ENCODE results near the gene USP32. TPM values are rescaled to one million over a fixed set of nuclear protein-coding genes. Genes with fewer than 3 reads are reported as not detected.

USP32 gene
- polyA plus RNA-seq, 1 donor (not counting 4 experiments of a cell fraction or from before 2014, with no cell fraction given), result 37.6 TPM

DNA sequence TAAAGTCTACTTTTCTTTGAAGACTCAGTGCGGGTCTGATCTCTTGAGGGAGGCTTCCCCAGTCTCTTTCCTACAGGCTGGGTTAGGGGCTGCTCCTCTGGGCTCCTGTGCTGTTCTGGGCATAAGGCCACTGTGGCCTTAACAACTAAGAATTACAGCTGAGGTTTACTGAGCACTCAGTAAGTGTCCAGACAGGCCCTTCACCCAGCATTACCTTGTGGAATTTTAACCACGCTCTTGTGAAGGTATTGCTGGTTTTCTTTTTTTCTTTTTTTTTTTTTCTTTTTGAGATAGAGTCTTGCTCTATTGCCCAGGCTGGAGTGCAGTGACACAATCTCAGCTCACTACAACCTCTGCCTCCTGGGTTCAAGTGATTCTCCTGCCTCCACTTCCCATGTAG lies 245.7 kb downstream of the USP32 start:
- dilution Hi-C loops (cut with MboI; ENCODE audit: extremely low pct_ligation_motif_present, low sequenced_read_pairs), result no loop called here

DNA sequence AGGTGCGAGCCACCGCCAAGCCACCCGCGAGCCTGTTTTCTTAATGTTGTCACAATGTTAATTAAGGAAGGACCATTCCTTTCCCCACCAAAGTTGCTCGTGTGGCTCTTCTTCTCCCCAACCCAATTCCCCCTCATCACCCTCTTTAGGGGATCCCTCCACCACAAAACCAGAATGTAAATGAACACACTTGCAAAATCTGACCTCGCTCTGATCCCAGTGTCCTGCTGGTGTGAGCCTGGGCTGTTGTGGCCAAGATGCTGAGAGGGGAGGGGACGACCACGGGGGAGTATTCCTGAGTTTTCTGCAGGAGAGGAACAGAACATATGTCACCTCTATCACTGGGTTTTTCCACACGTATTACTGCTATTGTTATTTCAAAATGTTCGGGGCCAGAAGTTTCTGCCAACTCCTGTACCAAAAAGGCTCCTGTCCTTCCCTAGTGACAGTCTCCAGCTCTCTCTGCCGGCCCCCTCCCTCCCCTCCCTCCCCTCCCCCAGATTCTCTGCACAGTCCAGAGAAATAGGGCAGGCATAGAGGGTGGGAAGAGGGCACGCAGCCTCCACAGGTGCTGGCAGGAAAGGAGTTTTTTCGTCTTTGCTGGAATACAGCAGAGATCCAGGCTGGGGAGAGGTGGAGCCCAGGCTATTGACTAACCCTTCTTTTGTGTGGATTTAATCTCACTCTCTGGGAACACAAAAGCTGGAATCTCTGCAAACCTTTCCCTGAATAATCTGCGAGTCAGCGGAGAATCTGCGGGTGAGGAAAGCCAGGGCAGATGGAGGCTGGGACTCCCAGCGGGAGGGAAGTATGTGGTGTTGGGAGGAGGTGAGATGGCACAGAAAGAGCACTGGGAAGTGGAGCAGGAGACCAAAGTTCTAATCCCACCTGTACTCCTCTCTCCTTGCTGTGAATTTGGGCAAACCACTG lies 246.7 kb downstream of the USP32 start:
- H3K27ac ChIP-seq (ENCODE audit: control insufficient read depth, insufficient read depth, low read length), result no peak overlapping the region
- H3K4me3 ChIP-seq (ENCODE audit: control insufficient read depth in 2 of 3, extremely low read depth in 1 of 3, insufficient read depth in 2 of 3, low read depth in 1 of 3, low read length in 3 of 3), result no peak overlapping the region
- no peak overlapping the region for H3K9ac ChIP-seq (ENCODE audit: control insufficient read depth, extremely low read depth, insufficient read depth, low read length)
- H3K4me2 ChIP-seq (ENCODE audit: control insufficient read depth, extremely low read depth, insufficient read depth, low read depth, low read length), result no peak overlapping the region
- H3K4me1 ChIP-seq (ENCODE audit: control insufficient read depth, extremely low read depth, insufficient read depth, low read length), result peaks cover 16% of the 10 kb centered on the region
- FAIRE-seq (no peak), DNase-seq (ENCODE audit: low read depth, low spot score) (no peak)
- no peak for TF ChIP-seq EZH2 (IDR thresholded peaks at IDR 0.05; ENCODE audit: low read length)
- TF ChIP-seq, protein P1, sequence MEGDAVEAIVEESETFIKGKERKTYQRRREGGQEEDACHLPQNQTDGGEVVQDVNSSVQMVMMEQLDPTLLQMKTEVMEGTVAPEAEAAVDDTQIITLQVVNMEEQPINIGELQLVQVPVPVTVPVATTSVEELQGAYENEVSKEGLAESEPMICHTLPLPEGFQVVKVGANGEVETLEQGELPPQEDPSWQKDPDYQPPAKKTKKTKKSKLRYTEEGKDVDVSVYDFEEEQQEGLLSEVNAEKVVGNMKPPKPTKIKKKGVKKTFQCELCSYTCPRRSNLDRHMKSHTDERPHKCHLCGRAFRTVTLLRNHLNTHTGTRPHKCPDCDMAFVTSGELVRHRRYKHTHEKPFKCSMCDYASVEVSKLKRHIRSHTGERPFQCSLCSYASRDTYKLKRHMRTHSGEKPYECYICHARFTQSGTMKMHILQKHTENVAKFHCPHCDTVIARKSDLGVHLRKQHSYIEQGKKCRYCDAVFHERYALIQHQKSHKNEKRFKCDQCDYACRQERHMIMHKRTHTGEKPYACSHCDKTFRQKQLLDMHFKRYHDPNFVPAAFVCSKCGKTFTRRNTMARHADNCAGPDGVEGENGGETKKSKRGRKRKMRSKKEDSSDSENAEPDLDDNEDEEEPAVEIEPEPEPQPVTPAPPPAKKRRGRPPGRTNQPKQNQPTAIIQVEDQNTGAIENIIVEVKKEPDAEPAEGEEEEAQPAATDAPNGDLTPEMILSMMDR (optimal IDR thresholded peaks at IDR 0.05 in 1 of 3, IDR thresholded peaks at IDR 0.05 in 1 of 3, conservative IDR thresholded peaks at IDR 0.05 in 1 of 3; ENCODE audit: extremely low read depth in 1 of 3, insufficient read depth in 2 of 3, low read length in 3 of 3), result no peak
- no peaks in the 10 kb centered on the region for H3K79me2 ChIP-seq (ENCODE audit: control insufficient read depth, insufficient read depth, low read length)
- H3K27me3 ChIP-seq (ENCODE audit: control insufficient read depth, extremely low read depth, insufficient read depth, low read length), result peaks cover 78% of the 10 kb centered on the region
- H2AFZ ChIP-seq (ENCODE audit: control insufficient read depth, low read length), result no peak overlapping the region
- peaks cover 2% of the 10 kb centered on the region for H3K9me1 ChIP-seq (ENCODE audit: control insufficient read depth, extremely low read depth, insufficient read depth, low read length)
- H3K36me3 ChIP-seq (ENCODE audit: control insufficient read depth in 2 of 2, extremely low read depth in 1 of 2, insufficient read depth in 2 of 2, low read length in 2 of 2), result no peaks in the 10 kb centered on the region
- dilution Hi-C loops (cut with MboI; ENCODE audit: extremely low pct_ligation_motif_present, low sequenced_read_pairs), result no loop called here
- H3K9me3 ChIP-seq (ENCODE audit: control insufficient read depth, low read depth, low read length), result no peaks in the 10 kb centered on the region
- H4K20me1 ChIP-seq (ENCODE audit: control insufficient read depth, extremely low read depth, insufficient read depth, low read length), result no peaks in the 10 kb centered on the region

More for the DNA sequence above, 245.7 kb downstream of the USP32 start:
- H3K36me3 ChIP-seq (ENCODE audit: control insufficient read depth in 2 of 2, extremely low read depth in 1 of 2, insufficient read depth in 2 of 2, low read length in 2 of 2), result no peaks in the 10 kb centered on the region
- H3K79me2 ChIP-seq (ENCODE audit: control insufficient read depth, insufficient read depth, low read length), result no peaks in the 10 kb centered on the region
- H3K27ac ChIP-seq (ENCODE audit: control insufficient read depth, insufficient read depth, low read length), result no peak overlapping the region
- H4K20me1 ChIP-seq (ENCODE audit: control insufficient read depth, extremely low read depth, insufficient read depth, low read length), result no peaks in the 10 kb centered on the region
- H3K4me1 ChIP-seq (ENCODE audit: control insufficient read depth, extremely low read depth, insufficient read depth, low read length), result peaks cover 15% of the 10 kb centered on the region
- peaks cover 2% of the 10 kb centered on the region for H3K9me1 ChIP-seq (ENCODE audit: control insufficient read depth, extremely low read depth, insufficient read depth, low read length)
- TF ChIP-seq EZH2 (IDR thresholded peaks at IDR 0.05; ENCODE audit: low read length), result no peak
- TF ChIP-seq, protein P1 (optimal IDR thresholded peaks at IDR 0.05 in 1 of 3, IDR thresholded peaks at IDR 0.05 in 1 of 3, conservative IDR thresholded peaks at IDR 0.05 in 1 of 3; ENCODE audit: extremely low read depth in 1 of 3, insufficient read depth in 2 of 3, low read length in 3 of 3), result no peak
- DNase-seq (ENCODE audit: low read depth, low spot score) (no peak), FAIRE-seq (no peak)
- H3K4me2 ChIP-seq (ENCODE audit: control insufficient read depth, extremely low read depth, insufficient read depth, low read depth, low read length), result no peak overlapping the region
- H3K27me3 ChIP-seq (ENCODE audit: control insufficient read depth, extremely low read depth, insufficient read depth, low read length), result peaks cover 78% of the 10 kb centered on the region
- H2AFZ ChIP-seq (ENCODE audit: control insufficient read depth, low read length), result no peak overlapping the region
- no peaks in the 10 kb centered on the region for H3K9me3 ChIP-seq (ENCODE audit: control insufficient read depth, low read depth, low read length)
- H3K9ac ChIP-seq (ENCODE audit: control insufficient read depth, extremely low read depth, insufficient read depth, low read length), result no peak overlapping the region
- no peak overlapping the region for H3K4me3 ChIP-seq (ENCODE audit: control insufficient read depth in 2 of 3, extremely low read depth in 1 of 3, insufficient read depth in 2 of 3, low read depth in 1 of 3, low read length in 3 of 3)
